ENCODE results near the gene TINCR.

The TINCR gene

DNA sequence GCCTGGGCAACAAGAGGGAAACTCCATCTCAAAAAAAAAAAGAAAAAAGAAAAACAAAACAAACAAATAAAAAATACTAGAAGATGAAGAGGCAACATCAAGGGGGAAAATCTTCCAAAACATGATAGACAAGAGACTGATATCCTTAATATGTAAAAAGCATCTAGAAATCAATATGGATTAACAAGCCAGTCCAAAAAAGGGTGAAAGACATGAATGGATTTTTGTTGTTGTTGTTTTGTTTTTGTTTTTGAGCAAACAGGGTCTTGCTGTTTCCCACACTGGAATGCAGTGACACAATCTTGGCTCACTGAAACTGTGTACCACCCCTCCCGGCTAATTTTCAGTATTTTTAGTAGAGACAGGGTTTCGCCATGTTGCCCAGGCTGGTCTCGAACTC is 4.0 kb upstream of the TINCR start:
- POLR2A ChIA-PET: no interaction called here
- Histone ChIP-seq H3K27ac (ENCODE audit: insufficient read depth in 1 of 2, low read depth in 1 of 2, low read length in 2 of 2, poor library complexity in 1 of 2, severe bottlenecking in 2 of 2) (no peak overlapping the region), H3K4me3 (ENCODE audit: control insufficient read depth in 1 of 7, extremely low read depth in 1 of 7, insufficient read depth in 4 of 7, low read depth in 2 of 7, low read length in 6 of 7) (no peak overlapping the region), H3K36me3 (ENCODE audit: control insufficient read depth in 4 of 4, insufficient read depth in 4 of 4, low read length in 3 of 4) (no peaks in the 10 kb centered on the region), H3K9me3 (ENCODE audit: control extremely low read depth in 1 of 5, control insufficient read depth in 4 of 5, insufficient read depth in 2 of 5, low read depth in 1 of 5, low read length in 4 of 5) (peaks cover 0 to 3% (median 0%) of the 10 kb centered on the region in 5 experiments), H3K27me3 (replicated peaks in 2 of 5; ENCODE audit: control insufficient read depth in 4 of 5, insufficient read depth in 5 of 5, low read length in 4 of 5) (peaks cover 3 to 19% (median 10%) of the 10 kb centered on the region in 5 experiments), H3K4me1 (ENCODE audit: control extremely low read depth in 1 of 4, control insufficient read depth in 4 of 4, insufficient read depth in 4 of 4, low read length in 3 of 4) (peaks cover 0 to 3% (median 2%) of the 10 kb centered on the region in 4 experiments)
- DNase-seq: no peak
- CTCF ChIA-PET: interaction anchor here (0.7 kb wide), 1 partner anchor 149 kb away, joined by 3 read pairs; no protein-coding TSS in a partner anchor
- 100% methylated on average over 3 of the region's 3 CpGs for WGBS (ENCODE audit: insufficient coverage)

DNA sequence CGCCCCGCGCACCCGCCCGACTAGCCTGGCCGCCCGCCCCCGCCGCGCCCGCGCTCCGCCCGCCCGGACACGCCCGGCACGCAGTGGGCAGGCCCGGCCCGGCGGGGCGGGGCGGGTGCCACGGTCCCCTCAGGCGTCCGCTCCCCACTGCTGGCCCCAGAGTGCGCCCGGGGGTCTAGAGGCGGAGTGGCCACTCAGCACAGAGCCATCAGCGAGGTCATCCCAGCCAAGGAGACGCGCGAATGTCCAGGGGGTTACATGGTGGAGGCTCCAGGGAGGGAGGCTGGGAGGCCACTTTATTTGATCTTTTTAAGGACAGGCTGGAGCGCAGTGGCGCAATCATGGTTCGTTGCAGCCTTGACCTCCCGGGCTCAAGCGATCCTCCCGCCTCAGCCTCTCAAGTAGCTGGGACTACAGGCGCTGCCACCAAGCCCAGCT is 236 bp upstream of the TINCR start:
- H3K27ac ChIP-seq (ENCODE audit: insufficient read depth in 1 of 2, low read depth in 1 of 2, low read length in 2 of 2, poor library complexity in 1 of 2, severe bottlenecking in 2 of 2): no peak overlapping the region
- DNase-seq: no peak
- CTCF ChIA-PET: no interaction called here
- POLR2A ChIA-PET: no interaction called here
- H3K9me3 ChIP-seq (ENCODE audit: control extremely low read depth in 1 of 5, control insufficient read depth in 4 of 5, insufficient read depth in 2 of 5, low read depth in 1 of 5, low read length in 4 of 5): peaks cover 0 to 5% (median 0%) of the 10 kb centered on the region in 5 experiments
- H3K36me3 ChIP-seq (ENCODE audit: control insufficient read depth in 4 of 4, insufficient read depth in 4 of 4, low read length in 3 of 4): no peaks in the 10 kb centered on the region
- H3K4me3 ChIP-seq (ENCODE audit: control insufficient read depth in 1 of 7, extremely low read depth in 1 of 7, insufficient read depth in 4 of 7, low read depth in 2 of 7, low read length in 6 of 7): no peak overlapping the region
- H3K27me3 ChIP-seq (replicated peaks in 2 of 5; ENCODE audit: control insufficient read depth in 4 of 5, insufficient read depth in 5 of 5, low read length in 4 of 5): peaks cover 9 to 48% (median 20%) of the 10 kb centered on the region in 5 experiments
- H3K4me1 ChIP-seq (ENCODE audit: control extremely low read depth in 1 of 4, control insufficient read depth in 4 of 4, insufficient read depth in 4 of 4, low read length in 3 of 4): peaks cover 0 to 3% (median 2%) of the 10 kb centered on the region in 4 experiments
- 24% methylated on average over 31 of the region's 40 CpGs for WGBS (ENCODE audit: insufficient coverage)

DNA sequence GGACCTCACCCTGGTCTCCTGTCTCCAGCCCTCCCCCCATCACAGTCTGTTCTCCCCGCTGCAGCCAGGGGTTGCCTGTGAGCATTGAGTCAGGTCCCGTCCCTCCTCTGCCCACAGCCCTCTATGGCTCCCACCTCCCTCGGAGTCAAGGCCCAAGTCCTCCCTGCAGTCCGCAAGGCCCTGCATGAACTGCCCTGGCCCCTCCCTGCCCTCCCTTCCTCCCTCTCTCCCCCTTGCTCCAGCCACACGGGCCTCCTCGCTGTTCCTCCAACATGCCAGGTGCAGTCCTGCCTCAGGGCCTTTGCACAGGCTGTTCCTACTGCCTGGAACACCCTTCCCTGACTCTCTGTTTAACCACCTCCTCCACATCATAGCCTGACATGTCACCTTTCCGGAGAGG is 2.8 kb downstream of the TINCR start:
- POLR2A ChIA-PET: no interaction called here
- no peak for DNase-seq
- no peaks in the 10 kb centered on the region for H3K36me3 ChIP-seq (ENCODE audit: control insufficient read depth in 4 of 4, insufficient read depth in 4 of 4, low read length in 3 of 4)
- no peak overlapping the region for H3K27ac ChIP-seq (ENCODE audit: insufficient read depth in 1 of 2, low read depth in 1 of 2, low read length in 2 of 2, poor library complexity in 1 of 2, severe bottlenecking in 2 of 2)
- 84% methylated on average over 6 of the region's 7 CpGs for WGBS (ENCODE audit: insufficient coverage)
- peaks cover 0 to 3% (median 2%) of the 10 kb centered on the region in 4 experiments for H3K4me1 ChIP-seq (ENCODE audit: control extremely low read depth in 1 of 4, control insufficient read depth in 4 of 4, insufficient read depth in 4 of 4, low read length in 3 of 4)
- H3K27me3 ChIP-seq (replicated peaks in 2 of 5; ENCODE audit: control insufficient read depth in 4 of 5, insufficient read depth in 5 of 5, low read length in 4 of 5): peaks cover 11 to 64% (median 20%) of the 10 kb centered on the region in 5 experiments
- peaks cover 0 to 10% (median 4%) of the 10 kb centered on the region in 5 experiments for H3K9me3 ChIP-seq (ENCODE audit: control extremely low read depth in 1 of 5, control insufficient read depth in 4 of 5, insufficient read depth in 2 of 5, low read depth in 1 of 5, low read length in 4 of 5)
- CTCF ChIA-PET: no interaction called here
- no peak overlapping the region for H3K4me3 ChIP-seq (ENCODE audit: control insufficient read depth in 1 of 7, extremely low read depth in 1 of 7, insufficient read depth in 4 of 7, low read depth in 2 of 7, low read length in 6 of 7)

DNA sequence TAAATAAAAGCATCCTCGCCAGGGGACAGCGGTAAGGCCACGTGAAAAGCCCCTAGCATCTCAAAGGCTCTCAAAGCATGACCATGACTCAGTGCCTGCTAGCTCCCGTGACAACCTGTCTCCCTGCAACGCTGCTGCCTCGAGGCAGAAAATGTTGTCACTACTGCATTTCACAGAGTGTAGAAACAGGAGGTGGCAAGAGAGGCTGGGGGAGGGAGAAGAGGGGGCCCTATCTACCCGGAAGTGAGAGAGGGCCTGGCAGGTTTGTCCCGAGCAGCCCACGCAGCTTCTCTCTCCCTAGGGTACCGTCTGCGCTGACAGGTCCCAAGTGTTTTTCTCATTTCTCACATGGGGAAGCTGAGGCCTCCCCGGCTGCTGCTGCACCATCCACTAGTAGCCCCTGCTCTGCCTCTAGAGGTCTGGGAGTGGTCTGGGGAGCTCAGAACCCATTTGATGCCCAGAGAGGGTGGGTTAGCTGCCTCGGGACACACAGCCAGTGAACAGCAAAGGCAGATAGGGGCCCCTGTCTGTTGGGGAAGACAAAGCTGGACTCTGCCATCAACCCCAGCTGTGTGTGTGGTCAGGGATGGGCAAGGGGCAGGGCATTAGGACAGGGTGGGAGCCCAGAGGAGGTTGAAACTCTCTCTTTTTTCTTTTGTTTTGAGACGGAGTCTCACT is 3.7 kb downstream of the TINCR start:
- peaks cover 0 to 3% (median 2%) of the 10 kb centered on the region in 4 experiments for H3K4me1 ChIP-seq (ENCODE audit: control extremely low read depth in 1 of 4, control insufficient read depth in 4 of 4, insufficient read depth in 4 of 4, low read length in 3 of 4)
- ChIA-PET CTCF (interaction anchor here (0.6 kb wide), 1 partner anchor 935 kb away, joined by 3 read pairs; no protein-coding TSS in a partner anchor), POLR2A (no interaction called here)
- peaks cover 0 to 10% (median 4%) of the 10 kb centered on the region in 5 experiments for H3K9me3 ChIP-seq (ENCODE audit: control extremely low read depth in 1 of 5, control insufficient read depth in 4 of 5, insufficient read depth in 2 of 5, low read depth in 1 of 5, low read length in 4 of 5)
- H3K36me3 ChIP-seq (ENCODE audit: control insufficient read depth in 4 of 4, insufficient read depth in 4 of 4, low read length in 3 of 4): no peaks in the 10 kb centered on the region
- no peak overlapping the region for H3K4me3 ChIP-seq (ENCODE audit: control insufficient read depth in 1 of 7, extremely low read depth in 1 of 7, insufficient read depth in 4 of 7, low read depth in 2 of 7, low read length in 6 of 7)
- peaks cover 11 to 66% (median 20%) of the 10 kb centered on the region in 5 experiments for H3K27me3 ChIP-seq (replicated peaks in 2 of 5; ENCODE audit: control insufficient read depth in 4 of 5, insufficient read depth in 5 of 5, low read length in 4 of 5)
- no peak overlapping the region for H3K27ac ChIP-seq (ENCODE audit: insufficient read depth in 1 of 2, low read depth in 1 of 2, low read length in 2 of 2, poor library complexity in 1 of 2, severe bottlenecking in 2 of 2)
- DNase-seq: peak in 2 of 3 donors; percentile 65 to 71
- WGBS (ENCODE audit: insufficient coverage): 63% methylated on average over 13 of the region's 14 CpGs

DNA sequence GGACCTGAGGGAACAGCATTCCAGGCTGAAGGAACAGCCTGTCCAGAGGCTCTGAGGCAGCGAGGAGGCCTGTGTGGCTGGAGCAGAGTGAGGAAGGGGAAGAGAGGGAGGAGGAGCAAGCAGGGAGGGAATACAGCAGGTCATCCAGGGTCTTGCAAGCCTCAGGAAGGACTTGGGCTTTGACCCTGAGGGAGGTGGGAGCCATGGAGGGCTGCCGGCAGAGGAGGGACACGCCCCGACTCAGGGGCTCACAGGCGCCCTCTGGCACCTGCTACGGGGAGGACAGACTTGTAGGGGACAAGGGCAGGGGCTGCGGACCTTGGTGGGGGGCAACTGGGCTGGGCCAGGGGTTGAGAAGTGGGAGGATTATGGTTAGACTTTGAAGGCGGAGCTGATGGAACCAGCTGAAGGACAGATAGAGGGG is 4.7 kb downstream of the TINCR start:
- ChIA-PET POLR2A (no interaction called here), CTCF (no interaction called here)
- H3K36me3 ChIP-seq (ENCODE audit: control insufficient read depth in 4 of 4, insufficient read depth in 4 of 4, low read length in 3 of 4): no peaks in the 10 kb centered on the region
- H3K27ac ChIP-seq (ENCODE audit: insufficient read depth in 1 of 2, low read depth in 1 of 2, low read length in 2 of 2, poor library complexity in 1 of 2, severe bottlenecking in 2 of 2): no peak overlapping the region
- peaks cover 11 to 64% (median 18%) of the 10 kb centered on the region in 5 experiments for H3K27me3 ChIP-seq (replicated peaks in 2 of 5; ENCODE audit: control insufficient read depth in 4 of 5, insufficient read depth in 5 of 5, low read length in 4 of 5)
- peaks cover 0 to 3% (median 2%) of the 10 kb centered on the region in 4 experiments for H3K4me1 ChIP-seq (ENCODE audit: control extremely low read depth in 1 of 4, control insufficient read depth in 4 of 4, insufficient read depth in 4 of 4, low read length in 3 of 4)
- 45% methylated on average over 5 of the region's 8 CpGs for WGBS (ENCODE audit: insufficient coverage)
- DNase-seq: no peak
- H3K9me3 ChIP-seq (ENCODE audit: control extremely low read depth in 1 of 5, control insufficient read depth in 4 of 5, insufficient read depth in 2 of 5, low read depth in 1 of 5, low read length in 4 of 5): peaks cover 0 to 10% (median 4%) of the 10 kb centered on the region in 5 experiments
- no peak overlapping the region for H3K4me3 ChIP-seq (ENCODE audit: control insufficient read depth in 1 of 7, extremely low read depth in 1 of 7, insufficient read depth in 4 of 7, low read depth in 2 of 7, low read length in 6 of 7)

DNA sequence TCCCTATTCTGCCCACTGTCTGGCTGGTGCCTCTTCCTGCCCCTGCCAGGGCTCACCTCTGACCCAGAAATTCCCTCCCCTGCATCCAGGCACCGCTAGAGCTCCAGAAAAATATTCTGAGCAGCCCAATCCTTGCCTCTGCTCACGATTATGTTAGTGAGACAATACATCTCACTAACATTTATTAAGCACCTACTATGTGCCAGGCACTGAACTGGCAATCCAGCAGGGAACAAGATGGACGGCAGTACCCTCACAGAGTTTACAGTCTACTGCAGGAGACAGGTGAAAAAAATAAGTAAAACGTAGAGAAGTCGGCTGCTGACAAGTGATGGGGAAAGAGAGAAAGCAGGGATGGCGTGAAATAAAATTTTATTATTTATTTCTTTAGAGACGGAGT is 5.5 kb downstream of the TINCR start:
- 86% methylated on average over 5 of the region's 7 CpGs for WGBS (ENCODE audit: insufficient coverage)
- no peak overlapping the region for H3K4me3 ChIP-seq (ENCODE audit: control insufficient read depth in 1 of 7, extremely low read depth in 1 of 7, insufficient read depth in 4 of 7, low read depth in 2 of 7, low read length in 6 of 7)
- no peaks in the 10 kb centered on the region for H3K36me3 ChIP-seq (ENCODE audit: control insufficient read depth in 4 of 4, insufficient read depth in 4 of 4, low read length in 3 of 4)
- H3K27me3 ChIP-seq (replicated peaks in 2 of 5; ENCODE audit: control insufficient read depth in 4 of 5, insufficient read depth in 5 of 5, low read length in 4 of 5): peaks cover 10 to 64% (median 17%) of the 10 kb centered on the region in 5 experiments
- H3K4me1 ChIP-seq (ENCODE audit: control extremely low read depth in 1 of 4, control insufficient read depth in 4 of 4, insufficient read depth in 4 of 4, low read length in 3 of 4): no peaks in the 10 kb centered on the region
- CTCF ChIA-PET: no interaction called here
- H3K9me3 ChIP-seq (ENCODE audit: control extremely low read depth in 1 of 5, control insufficient read depth in 4 of 5, insufficient read depth in 2 of 5, low read depth in 1 of 5, low read length in 4 of 5): peaks cover 0 to 10% (median 4%) of the 10 kb centered on the region in 5 experiments
- no peak overlapping the region for H3K27ac ChIP-seq (ENCODE audit: insufficient read depth in 1 of 2, low read depth in 1 of 2, low read length in 2 of 2, poor library complexity in 1 of 2, severe bottlenecking in 2 of 2)
- POLR2A ChIA-PET: no interaction called here
- DNase-seq: no peak

DNA sequence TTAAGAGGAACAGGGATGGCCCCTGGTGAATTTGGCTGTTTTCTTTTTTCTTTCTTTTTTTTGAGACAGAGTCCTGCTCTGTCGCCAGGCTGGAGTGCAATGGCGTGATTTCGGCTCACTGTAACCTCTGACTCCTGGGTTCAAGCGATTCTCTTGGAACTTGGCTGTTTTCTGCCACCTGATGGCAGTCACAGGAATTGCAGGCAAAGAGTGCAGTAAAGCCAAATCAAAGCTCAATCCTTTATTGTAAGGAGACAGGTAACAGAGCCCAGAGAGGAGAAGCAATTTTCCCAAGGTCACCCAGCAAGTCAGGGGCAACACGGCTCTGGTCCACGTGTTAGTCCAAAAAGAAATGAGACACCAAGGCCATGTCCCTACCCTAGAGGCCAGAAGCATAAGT is 6.2 kb downstream of the TINCR start:
- no peak overlapping the region for H3K27ac ChIP-seq (ENCODE audit: insufficient read depth in 1 of 2, low read depth in 1 of 2, low read length in 2 of 2, poor library complexity in 1 of 2, severe bottlenecking in 2 of 2)
- ChIA-PET CTCF (interaction anchor here (0.7 kb wide), 1 partner anchor 15 kb away, joined by 3 read pairs; no protein-coding TSS in a partner anchor), POLR2A (no interaction called here)
- H3K36me3 ChIP-seq (ENCODE audit: control insufficient read depth in 4 of 4, insufficient read depth in 4 of 4, low read length in 3 of 4): no peaks in the 10 kb centered on the region
- H3K27me3 ChIP-seq (replicated peaks in 2 of 5; ENCODE audit: control insufficient read depth in 4 of 5, insufficient read depth in 5 of 5, low read length in 4 of 5): peaks cover 5 to 56% (median 10%) of the 10 kb centered on the region in 5 experiments
- 85% methylated on average over 5 of the region's 6 CpGs for WGBS (ENCODE audit: insufficient coverage)
- H3K4me3 ChIP-seq (ENCODE audit: control insufficient read depth in 1 of 7, extremely low read depth in 1 of 7, insufficient read depth in 4 of 7, low read depth in 2 of 7, low read length in 6 of 7): no peak overlapping the region
- H3K9me3 ChIP-seq (ENCODE audit: control extremely low read depth in 1 of 5, control insufficient read depth in 4 of 5, insufficient read depth in 2 of 5, low read depth in 1 of 5, low read length in 4 of 5): peaks cover 0 to 8% (median 4%) of the 10 kb centered on the region in 5 experiments
- DNase-seq: no peak
- no peaks in the 10 kb centered on the region for H3K4me1 ChIP-seq (ENCODE audit: control extremely low read depth in 1 of 4, control insufficient read depth in 4 of 4, insufficient read depth in 4 of 4, low read length in 3 of 4)

Measured in common myeloid progenitor, CD34-positive (primary cell).